ENCODE measurements around the gene TLCD4. TPM values are rescaled to one million over a fixed set of nuclear protein-coding genes. Genes with fewer than 3 reads are reported as not detected.

The TLCD4 gene
- total and polyA plus RNA-seq, 2 of the 13 experiments (the other 11 are each of a cell fraction or from before 2014, with no cell fraction given) = 4.7 to 14.5 TPM

- TF ChIP-seq ZBTB4 (CRISPR knock-in tag; IDR thresholded peaks at IDR 0.05; ENCODE audit: borderline replicate concordance) (no peak), STAT6 (CRISPR knock-in tag; IDR thresholded peaks at IDR 0.05; ENCODE audit: borderline replicate concordance) (no peak), RORA (CRISPR knock-in tag; IDR thresholded peaks at IDR 0.05) (no peak; the same call in 1 of the 2 replicates), EHMT2 (IDR thresholded peaks at IDR 0.05; ENCODE audit: borderline replicate concordance, low read depth, low read length) (peak; percentile 41; the same call in 1 of the 2 replicates), ZNF572 (CRISPR knock-in tag; IDR thresholded peaks at IDR 0.05) (no peak), POLR2AphosphoS2 (IDR thresholded peaks at IDR 0.05; ENCODE audit: low read depth, low read length) (no peak), ZFP1 (CRISPR knock-in tag; IDR thresholded peaks at IDR 0.05) (no peak), RERE (CRISPR knock-in tag; IDR thresholded peaks at IDR 0.05; ENCODE audit: low read depth) (no peak), ZNF557 (CRISPR knock-in tag; IDR thresholded peaks at IDR 0.05) (no peak), SCMH1 (CRISPR knock-in tag; IDR thresholded peaks at IDR 0.05; ENCODE audit: borderline replicate concordance) (no peak), PCBP1 (IDR thresholded peaks at IDR 0.05; ENCODE audit: borderline replicate concordance, low read depth, low read length) (no peak), FOXP1 (IDR thresholded peaks at IDR 0.05) (no peak), FOXP1 (CRISPR knock-in tag; IDR thresholded peaks at IDR 0.05) (peak; percentile 34; the same call in 1 of the 2 replicates), ARHGAP35 (CRISPR knock-in tag; IDR thresholded peaks at IDR 0.05; ENCODE audit: borderline replicate concordance) (no peak), ATF6 (CRISPR knock-in tag; conservative IDR thresholded peaks at IDR 0.05) (no peak), NFATC3 (CRISPR knock-in tag; IDR thresholded peaks at IDR 0.05) (no peak)
Observed at GRCh38 chr1:95068956-95069709, 48.0 kb upstream of the TLCD4 start (continued).
